HepG2 (cell line): Measurements from ENCODE around the gene ITGA2. TPM values are rescaled to one million over a fixed set of nuclear protein-coding genes. Genes with fewer than 3 reads are reported as not detected.

ENCODE experiments used
- ATAC-seq: fragments of 200-7000 bp; cut with Tn5 transposase; 3 replicates; pipeline ENCODE4 v1.9.1; 2020; ENCODE audit warnings: mild to moderate bottlenecking, moderate library complexity
- BruUV-seq: library from RNA; stranded (reverse); fragments of 400-500 nt; replicated peaks from 2 replicates; lab custom pipeline; 2021; lab: Mats Ljungman, UMichigan
- CTCF ChIA-PET: fragments of 300-600 bp; formaldehyde crosslinking; extraction: SDS; loops from one replicate; lab custom pipeline; 2021; ENCODE audit warnings: low total read pairs, inconsistent platforms, low intra/inter-chr PET ratio; lab: Yijun Ruan, JAX
- POLR2A ChIA-PET: fragments of 350-600 bp; sonication (Branson Sonifier 250); formaldehyde crosslinking; loops from one replicate; lab custom pipeline; 2020; ENCODE audit warnings: antibody characterized with exemption, inconsistent platforms; lab: Yijun Ruan, JAX
- DNase-seq: peaks from one replicate; pipeline ENCODE4 v3.0.0-alpha.2; 2015; ENCODE audit warnings: low spot score
- FAIRE-seq: peaks from 3 replicates; lab custom pipeline; 2011; peaks lifted over from hg19 to GRCh38; lab: Jason Lieb, UNC
- H2AFZ ChIP-seq: one replicate; pipeline ENCODE4 v1.6.1; 2011; ENCODE audit warnings: low read length, inconsistent platforms
- H3K27ac ChIP-seq: fragments of 300-600 bp; 3 replicates; pipeline ENCODE4 v1.8.0; 2011; ENCODE audit warnings: mixed run types, mild to moderate bottlenecking, mixed read lengths, low read length, inconsistent platforms; ENCODE audit not compliant: insufficient read depth; ENCODE audit errors: extremely low read length
- H3K27me3 ChIP-seq, 2 experiments: fragments of 200-600 bp in 1 of 2; 2 replicates in 1 of 2; 3 replicates in 1 of 2; pipeline versions ENCODE4 v1.6.0 to v1.8.0; 2011; ENCODE audit warnings: low read length in 2 of 2, mild to moderate bottlenecking in 2 of 2, moderate library complexity in 2 of 2, inconsistent platforms in 1 of 2; ENCODE audit not compliant: insufficient read depth in 2 of 2, control insufficient read depth in 1 of 2
- H3K36me3 ChIP-seq, 2 experiments: fragments of 200-600 bp in 1 of 2; replicated peaks in 1 of 2; 2 replicates in 1 of 2; 3 replicates in 1 of 2; pipeline versions ENCODE4 v1.5.1 to v1.8.0; 2011; ENCODE audit warnings: low read length in 2 of 2, inconsistent platforms in 1 of 2; ENCODE audit not compliant: insufficient read depth in 2 of 2, control insufficient read depth in 1 of 2
- H3K4me1 ChIP-seq: 2 replicates; pipeline ENCODE4 v1.5.1; 2012; ENCODE audit warnings: low read length, inconsistent platforms; ENCODE audit not compliant: insufficient read depth
- H3K4me2 ChIP-seq: 2 replicates; pipeline ENCODE4 v1.6.0; 2011; ENCODE audit warnings: low read depth, low read length, inconsistent platforms
- H3K4me3 ChIP-seq, 3 experiments: fragments of 200-600 bp in 1 of 3; sonication (generic), shearing (Covaris generic) in 1 of 3; replicated peaks in 1 of 3; 2 replicates each; pipeline ENCODE4 v1.5.1; 2011 to 2016; ENCODE audit warnings: low read length in 3 of 3, inconsistent platforms in 2 of 3, low read depth in 2 of 3, mild to moderate bottlenecking in 2 of 3, control low read depth in 1 of 3, mixed read lengths in 1 of 3; ENCODE audit not compliant: insufficient read depth in 1 of 3
- H3K79me2 ChIP-seq: one replicate; pipeline ENCODE4 v1.6.1; 2011; ENCODE audit warnings: low read length, inconsistent platforms; ENCODE audit not compliant: insufficient read depth
- H3K9ac ChIP-seq: 2 replicates; pipeline ENCODE4 v1.6.0; 2011; ENCODE audit warnings: mild to moderate bottlenecking, low read depth, low read length, inconsistent platforms; ENCODE audit not compliant: insufficient read depth
- H3K9me3 ChIP-seq: 2 replicates; pipeline ENCODE4 v1.5.1; 2012; ENCODE audit warnings: mild to moderate bottlenecking, low read length
- H4K20me1 ChIP-seq: 2 replicates; pipeline ENCODE4 v1.6.0; 2011; ENCODE audit warnings: inconsistent platforms, mild to moderate bottlenecking, low read length, moderate library complexity; ENCODE audit not compliant: insufficient read depth
- AHR ChIP-seq: IDR thresholded peaks from 2 replicates; pipeline ENCODE4 v1.6.1; 2018; ENCODE audit warnings: missing genetic modification reagents, missing compliant biosample characterization
- FIP1L1 ChIP-seq: fragments of 200-400 bp; formaldehyde crosslinking; IDR thresholded peaks from 2 replicates; pipeline ENCODE4 v1.6.1; 2018; ENCODE audit warnings: low read depth, mild to moderate bottlenecking, low read length, moderate library complexity, borderline replicate concordance; ENCODE audit not compliant: insufficient read depth
- FOXP4 ChIP-seq: sonication (generic); formaldehyde crosslinking; IDR thresholded peaks from 2 replicates; pipeline ENCODE4 v1.4.0; 2020; ENCODE audit warnings: missing genetic modification reagents
- MYC ChIP-seq: sonication (generic); formaldehyde crosslinking; IDR thresholded peaks from 2 replicates; pipeline ENCODE4 v1.9.0; 2021; ENCODE audit warnings: missing genetic modification reagents, borderline replicate concordance
- POLR2AphosphoS5 ChIP-seq: IDR thresholded peaks from 2 replicates; pipeline ENCODE4 v1.6.1; 2012; ENCODE audit warnings: low read depth, low read length
- TFE3 ChIP-seq: IDR thresholded peaks from 2 replicates; pipeline ENCODE4 v1.6.1; 2016
- ZBTB39 ChIP-seq: sonication (generic); formaldehyde crosslinking; IDR thresholded peaks from 2 replicates; pipeline ENCODE4 v1.5.0; 2020; ENCODE audit warnings: missing genetic modification reagents
- ZKSCAN1 ChIP-seq: fragments of 150-350 bp; IDR thresholded peaks from 2 replicates; pipeline ENCODE4 v1.6.1; 2014; ENCODE audit warnings: low read length
- ZNF136 ChIP-seq: sonication (generic); formaldehyde crosslinking; IDR thresholded peaks from 2 replicates; pipeline ENCODE4 v1.8.1; 2022; ENCODE audit warnings: low read depth, mild to moderate bottlenecking, moderate library complexity, missing genetic modification reagents
- WGBS: methylation state at CpG from one replicate; pipeline ENCODE4 v1.1.6; 2017; ENCODE audit warnings: low lambda C conversion rate; 5-methylcytosine and 5-hydroxymethylcytosine counted together
- in situ Hi-C: cut with HindIII; loops from 2 replicates; pipeline ENCODE4 v1.10.0; 2017; ENCODE audit warnings: low pct_unique_long_range_greater_than_20kb; ENCODE audit not compliant: extremely low pct_ligation_motif_present
- intact Hi-C: fragments of 100-400 bp; cut with micrococcal nuclease; formaldehyde crosslinking; loops from one replicate; pipeline ENCODE4 v1.10.0; 2022; ENCODE audit not compliant: unreplicated experiment
- polyA plus RNA-seq, 8 experiments: library from polyadenylated mRNA; depleted of rRNA in 3 of 8; stranded (reverse) in 7 of 8; unstranded in 1 of 8; fragments of >200 nt; fragmentation: Illumina TruSeq in 4 of 8; extraction: Trizol in 4 of 8; gene quantifications; 2 replicates each; pipeline versions ENCODE4 v1.2.1 to v1.2.3, GENCODE V29; 2011 to 2016; ENCODE audit warnings: low read depth in 4 of 8, missing spikeins in 1 of 8, mixed read lengths in 1 of 8; ENCODE audit not compliant: insufficient read depth in 1 of 8
- total RNA-seq, 5 experiments: library from RNA; depleted of rRNA; stranded (reverse); fragments of >200 nt; fragmentation: Illumina TruSeq; extraction: Trizol; gene quantifications; 2 replicates each; pipeline ENCODE4 v1.2.3, GENCODE V29; 2016; ENCODE audit warnings: low read depth in 1 of 5

Gene ITGA2
- total and polyA plus RNA-seq, 2 of the 13 experiments (the other 11 are each of a cell fraction or from before 2014, with no cell fraction given): 15.8 to 58.3 TPM

DNA sequence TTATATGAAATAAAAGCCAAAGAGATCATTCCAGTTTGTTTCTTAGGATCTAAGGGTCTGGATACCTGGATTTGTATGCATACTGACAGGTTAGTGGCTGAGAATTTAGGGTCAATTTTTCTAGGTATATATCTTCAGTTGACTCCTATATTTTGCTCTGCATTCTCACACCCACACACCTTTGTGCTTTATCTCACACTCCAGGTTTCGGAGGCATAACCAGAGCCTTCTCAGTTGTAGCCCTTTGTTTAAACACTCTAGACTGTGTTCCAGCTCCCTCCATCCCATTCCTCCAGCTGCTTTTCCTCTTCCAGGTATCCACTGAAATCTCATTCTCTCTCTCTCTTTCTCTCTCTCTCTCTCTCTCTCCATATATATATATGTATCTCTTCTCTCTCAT is 131.0 kb downstream of the ITGA2 start:
- H3K4me2 ChIP-seq: no peak overlapping the region
- intact Hi-C loops: no loop called here
- DNase-seq: no peak
- CTCF ChIA-PET: no interaction called here
- POLR2A ChIA-PET: no interaction called here
- no peak overlapping the region for H3K9ac ChIP-seq
- no TSS peak for BruUV-seq
- FAIRE-seq: no peak
- no peaks in the 10 kb centered on the region; a peak in 1 of 5 replicates for H3K27me3 ChIP-seq
- TF ChIP-seq TFE3 (CRISPR knock-in tag) (no peak), POLR2AphosphoS5 (no peak), MYC (CRISPR knock-in tag) (no peak), ZNF136 (no peak), ZKSCAN1 (no peak), FIP1L1 (no peak), FOXP4 (CRISPR knock-in tag) (no peak), ZBTB39 (CRISPR knock-in tag) (no peak), AHR (CRISPR knock-in tag) (no peak)
- H2AFZ ChIP-seq: no peak overlapping the region
- no peak overlapping the region for H3K27ac ChIP-seq
- H3K4me1 ChIP-seq: peaks cover 14% of the 10 kb centered on the region
- no peaks in the 10 kb centered on the region for H3K9me3 ChIP-seq
- no peak overlapping the region for H3K4me3 ChIP-seq
- in situ Hi-C loops: no loop called here
- no peaks in the 10 kb centered on the region for H3K36me3 ChIP-seq
- H4K20me1 ChIP-seq: no peaks in the 10 kb centered on the region
- no peak for ATAC-seq
- 90% methylated on average over 1 of the region's 1 CpG for WGBS
- H3K79me2 ChIP-seq: no peaks in the 10 kb centered on the region
